H9 (cell line): Measurements from ENCODE around the gene SPATA19. TPM values are rescaled to one million over a fixed set of nuclear protein-coding genes. Genes with fewer than 3 reads are reported as not detected.
A peak's percentile ranks its signal among the peaks of the same experiment; 100 is the strongest.

ENCODE experiments used
- DNase-seq: peaks from one replicate; pipeline ENCODE4 v3.0.0-alpha.2; 2017
- H2AFZ ChIP-seq: one replicate; pipeline ENCODE4 v1.6.1; 2013; ENCODE audit warnings: mild to moderate bottlenecking, low read length, control low read depth, moderate library complexity
- H2AK5ac ChIP-seq: 2 replicates; pipeline ENCODE4 v1.6.1; 2013; ENCODE audit warnings: low read length, control low read depth, mixed read lengths; ENCODE audit not compliant: insufficient read length
- H2BK120ac ChIP-seq: one replicate; pipeline ENCODE4 v1.6.1; 2013; ENCODE audit warnings: low read depth, mild to moderate bottlenecking, low read length, control low read depth, inconsistent platforms; ENCODE audit not compliant: poor library complexity, severe bottlenecking
- H2BK12ac ChIP-seq: 2 replicates; pipeline ENCODE4 v1.6.1; 2013; ENCODE audit warnings: low read length, control low read depth, mixed read lengths, low read depth; ENCODE audit not compliant: insufficient read length
- H2BK15ac ChIP-seq: 2 replicates; pipeline ENCODE4 v1.6.1; 2013; ENCODE audit warnings: low read depth, low read length, control low read depth
- H2BK20ac ChIP-seq: one replicate; pipeline ENCODE4 v1.6.1; 2013; ENCODE audit warnings: low read depth, mild to moderate bottlenecking, low read length, control low read depth, inconsistent platforms; ENCODE audit not compliant: poor library complexity, severe bottlenecking
- H2BK5ac ChIP-seq: 2 replicates; pipeline ENCODE4 v1.6.1; 2013; ENCODE audit warnings: low read length, control low read depth, mixed read lengths; ENCODE audit not compliant: insufficient read length
- H3K14ac ChIP-seq: 2 replicates; pipeline ENCODE4 v1.6.1; 2013; ENCODE audit warnings: low read length, control low read depth; ENCODE audit not compliant: insufficient read depth
- H3K18ac ChIP-seq: 2 replicates; pipeline ENCODE4 v1.6.1; 2013; ENCODE audit warnings: low read depth, mild to moderate bottlenecking, mixed read lengths, low read length, control low read depth; ENCODE audit not compliant: insufficient read length
- H3K23ac ChIP-seq: 2 replicates; pipeline ENCODE4 v1.6.1; 2013; ENCODE audit warnings: low read length, control low read depth, mixed read lengths, low read depth; ENCODE audit not compliant: insufficient read length
- H3K23me2 ChIP-seq: 2 replicates; pipeline ENCODE4 v1.6.1; 2013; ENCODE audit warnings: low read depth, mild to moderate bottlenecking, mixed read lengths, low read length, control low read depth; ENCODE audit not compliant: insufficient read length, poor library complexity, severe bottlenecking
- H3K27ac ChIP-seq: 2 replicates; pipeline ENCODE4 v1.5.1; 2013; ENCODE audit warnings: low read length, control low read depth, mixed read lengths, low read depth; ENCODE audit not compliant: insufficient read length
- H3K27me3 ChIP-seq: 2 replicates; pipeline ENCODE4 v1.6.1; 2013; ENCODE audit warnings: low read length, control low read depth, inconsistent platforms; ENCODE audit not compliant: insufficient read depth
- H3K4ac ChIP-seq: 2 replicates; pipeline ENCODE4 v1.6.1; 2013; ENCODE audit warnings: low read depth, mild to moderate bottlenecking, control low read depth, inconsistent platforms, low read length, moderate library complexity
- H3K4me1 ChIP-seq: 2 replicates; pipeline ENCODE4 v1.6.1; 2013; ENCODE audit warnings: low read length, control low read depth, inconsistent platforms; ENCODE audit not compliant: insufficient read depth
- H3K4me2 ChIP-seq: 2 replicates; pipeline ENCODE4 v1.6.1; 2013; ENCODE audit warnings: low read length, control low read depth, mixed read lengths; ENCODE audit not compliant: insufficient read length, insufficient read depth
- H3K56ac ChIP-seq: 2 replicates; pipeline ENCODE4 v1.6.1; 2013; ENCODE audit warnings: low read depth, mild to moderate bottlenecking, mixed read lengths, low read length, control low read depth; ENCODE audit not compliant: insufficient read length
- H3K79me1 ChIP-seq: 2 replicates; pipeline ENCODE4 v1.6.1; 2013; ENCODE audit warnings: low read depth, mild to moderate bottlenecking, moderate library complexity, low read length, control low read depth, inconsistent platforms; ENCODE audit not compliant: insufficient read depth, poor library complexity, severe bottlenecking
- H3K79me2 ChIP-seq: 2 replicates; pipeline ENCODE4 v1.6.1; 2013; ENCODE audit warnings: low read length, control low read depth, inconsistent platforms; ENCODE audit not compliant: insufficient read depth
- H3K9ac ChIP-seq: 2 replicates; pipeline ENCODE4 v1.6.1; 2013; ENCODE audit warnings: low read length, control low read depth, mixed read lengths; ENCODE audit not compliant: insufficient read length; ENCODE audit errors: extremely low read depth
- H3K9me3 ChIP-seq: one replicate; pipeline ENCODE4 v1.6.1; 2013; ENCODE audit warnings: low read depth, low read length, inconsistent platforms; ENCODE audit not compliant: control insufficient read depth
- H3T11ph ChIP-seq: one replicate; pipeline ENCODE4 v1.6.1; 2013; ENCODE audit warnings: mild to moderate bottlenecking, low read length, control low read depth, inconsistent platforms
- H4K20me1 ChIP-seq: one replicate; pipeline ENCODE4 v1.6.1; 2013; ENCODE audit not compliant: control insufficient read depth, insufficient read length, insufficient read depth
- H4K5ac ChIP-seq: 2 replicates; pipeline ENCODE4 v1.6.1; 2013; ENCODE audit warnings: low read depth, mild to moderate bottlenecking, mixed read lengths, low read length, control low read depth; ENCODE audit not compliant: insufficient read length
- H4K8ac ChIP-seq: replicated peaks from 2 replicates; pipeline ENCODE4 v1.6.1; 2013; ENCODE audit warnings: low read length, control low read depth, mixed read lengths, low read depth; ENCODE audit not compliant: insufficient read length
- H4K91ac ChIP-seq: 2 replicates; pipeline ENCODE4 v1.6.1; 2013; ENCODE audit warnings: low read depth, mild to moderate bottlenecking, moderate library complexity, mixed read lengths, low read length, control low read depth; ENCODE audit not compliant: insufficient read length
- H3K27ac Mint-ChIP-seq, 3 experiments: 2 replicates in 2 of 3; 3 replicates in 1 of 3; pipeline ENCODE4 v1.8.0; 2020 to 2021; ENCODE audit warnings: mixed read lengths in 3 of 3, mild to moderate bottlenecking in 1 of 3, moderate library complexity in 1 of 3
- H3K27me3 Mint-ChIP-seq: 2 replicates; pipeline ENCODE4 v1.8.0; 2021; ENCODE audit warnings: low read depth, mild to moderate bottlenecking, moderate library complexity, mixed read lengths
- H3K36me3 Mint-ChIP-seq, 3 experiments: 2 replicates in 2 of 3; 3 replicates in 1 of 3; pipeline ENCODE4 v1.8.0; 2020 to 2021; ENCODE audit warnings: low read depth in 3 of 3, mixed read lengths in 3 of 3; ENCODE audit not compliant: insufficient read depth in 1 of 3
- H3K4me1 Mint-ChIP-seq, 2 experiments: 2 replicates each; pipeline ENCODE4 v1.8.0; 2020; ENCODE audit warnings: mixed read lengths in 2 of 2
- H3K4me3 Mint-ChIP-seq, 2 experiments: 2 replicates in 1 of 2; 3 replicates in 1 of 2; pipeline ENCODE4 v1.8.0; 2020 to 2021; ENCODE audit warnings: mild to moderate bottlenecking in 2 of 2, mixed read lengths in 2 of 2, moderate library complexity in 1 of 2
- H3K9me3 Mint-ChIP-seq, 2 experiments: 2 replicates in 1 of 2; 3 replicates in 1 of 2; pipeline ENCODE4 v1.8.0; 2020; ENCODE audit warnings: mild to moderate bottlenecking in 2 of 2, mixed read lengths in 2 of 2, moderate library complexity in 1 of 2
- WGBS: extraction: QIAGEN DNeasy Blood & Tissue Kit; methylation state at CpG from one replicate; pipeline ENCODE4 v1.1.7; 2013; ENCODE audit warnings: missing lambda C conversion rate, low lambda C conversion rate, mixed read lengths; ENCODE audit not compliant: insufficient read length; ENCODE audit errors: extremely low coverage; 5-methylcytosine and 5-hydroxymethylcytosine counted together
- total RNA-seq: library from RNA; stranded (reverse); gene quantifications from 2 replicates; pipeline ENCODE4 v1.2.1, GENCODE V29; 2021
- TF ChIP-seq, protein P1 (sequence below): fragments of 200-600 bp; sonication (generic); conservative IDR thresholded peaks from 3 replicates; pipeline ENCODE4 v1.8.0; 2021; ENCODE audit warnings: antibody characterized with exemption, mild to moderate bottlenecking

SPATA19 gene
- total RNA-seq, 1 experiment from 2014 or later = not detected

DNA sequence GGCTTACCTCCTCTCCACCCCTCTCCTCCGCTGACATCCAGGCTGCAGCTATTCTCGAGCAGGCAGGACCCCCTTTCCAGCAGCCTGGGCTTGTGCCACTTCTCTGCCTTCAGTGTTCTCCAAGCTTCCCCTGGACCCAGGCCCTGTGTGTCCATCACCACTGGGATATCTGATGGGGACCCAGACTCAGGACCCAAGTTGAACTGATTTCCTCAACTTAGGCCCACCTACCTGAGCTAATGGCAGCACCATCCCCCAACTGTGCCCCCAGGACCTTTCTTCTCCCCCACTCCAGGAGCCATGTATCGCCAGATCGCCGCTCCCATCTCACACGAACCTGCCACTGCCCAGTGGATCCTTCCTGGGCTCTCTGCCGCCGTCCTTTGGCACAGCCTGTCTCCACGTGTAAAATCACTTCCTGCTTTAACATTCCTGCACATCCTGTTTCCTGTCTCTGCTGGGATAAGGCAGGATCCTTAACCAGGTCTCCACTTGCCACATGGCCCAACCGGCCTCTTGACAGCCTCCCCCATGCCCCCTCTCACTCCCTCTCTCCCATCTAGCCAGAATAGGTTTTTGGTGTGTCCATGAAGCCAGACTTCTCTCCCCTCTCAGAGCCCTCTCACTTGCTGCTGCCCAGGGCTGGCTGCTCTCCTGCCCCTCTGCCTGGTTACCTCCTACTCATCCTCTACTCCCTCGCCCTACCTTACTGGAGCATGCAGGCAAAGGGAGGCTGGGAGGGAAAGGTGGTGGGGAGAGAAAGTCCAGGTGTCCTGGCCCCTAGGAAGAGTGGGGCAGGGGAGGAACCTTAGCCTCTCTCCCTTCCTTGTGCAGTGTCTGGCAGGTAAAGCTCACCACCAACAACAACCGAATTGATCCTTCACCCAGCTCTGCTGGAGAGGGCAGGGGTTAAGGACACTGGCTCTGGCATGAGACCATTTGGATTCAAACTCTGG is 9.4 kb downstream of the SPATA19 start:
- H3K27ac ChIP-seq = no peak overlapping the region
- Mint-ChIP-seq H3K27me3 (peaks cover 16% of the 10 kb centered on the region), H3K4me3 (no peak overlapping the region), H3K9me3 (peaks cover 12 to 16% of the 10 kb centered on the region in 2 experiments), H3K27ac (peak overlapping the region in 2 of 3 experiments; percentile 24 to 39; a peak in 3 of 7 replicates), H3K36me3 (peaks cover 0 to 14% (median 1%) of the 10 kb centered on the region in 3 experiments; a peak in 4 of 7 replicates), H3K4me1 (peaks cover 10 to 13% of the 10 kb centered on the region in 2 experiments)
- H4K91ac ChIP-seq = no peak overlapping the region
- no CpG with 5 or more reads among the region's 12 CpGs for WGBS
- no peak overlapping the region for H4K8ac ChIP-seq
- no peak overlapping the region for H3K56ac ChIP-seq
- DNase-seq = no peak
- no peak overlapping the region for H3K4ac ChIP-seq
- no peak overlapping the region for H2BK120ac ChIP-seq
- no peaks in the 10 kb centered on the region for H4K20me1 ChIP-seq
- H3K23me2 ChIP-seq = no peaks in the 10 kb centered on the region
- TF ChIP-seq, protein P1, sequence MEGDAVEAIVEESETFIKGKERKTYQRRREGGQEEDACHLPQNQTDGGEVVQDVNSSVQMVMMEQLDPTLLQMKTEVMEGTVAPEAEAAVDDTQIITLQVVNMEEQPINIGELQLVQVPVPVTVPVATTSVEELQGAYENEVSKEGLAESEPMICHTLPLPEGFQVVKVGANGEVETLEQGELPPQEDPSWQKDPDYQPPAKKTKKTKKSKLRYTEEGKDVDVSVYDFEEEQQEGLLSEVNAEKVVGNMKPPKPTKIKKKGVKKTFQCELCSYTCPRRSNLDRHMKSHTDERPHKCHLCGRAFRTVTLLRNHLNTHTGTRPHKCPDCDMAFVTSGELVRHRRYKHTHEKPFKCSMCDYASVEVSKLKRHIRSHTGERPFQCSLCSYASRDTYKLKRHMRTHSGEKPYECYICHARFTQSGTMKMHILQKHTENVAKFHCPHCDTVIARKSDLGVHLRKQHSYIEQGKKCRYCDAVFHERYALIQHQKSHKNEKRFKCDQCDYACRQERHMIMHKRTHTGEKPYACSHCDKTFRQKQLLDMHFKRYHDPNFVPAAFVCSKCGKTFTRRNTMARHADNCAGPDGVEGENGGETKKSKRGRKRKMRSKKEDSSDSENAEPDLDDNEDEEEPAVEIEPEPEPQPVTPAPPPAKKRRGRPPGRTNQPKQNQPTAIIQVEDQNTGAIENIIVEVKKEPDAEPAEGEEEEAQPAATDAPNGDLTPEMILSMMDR = no peak
- H2BK12ac ChIP-seq = no peak overlapping the region
- H3K14ac ChIP-seq = no peak overlapping the region; the same call in 1 of the 2 replicates
- no peak overlapping the region for H3K23ac ChIP-seq
- no peak overlapping the region for H3K9ac ChIP-seq
- H2BK5ac ChIP-seq = no peak overlapping the region
- no peak overlapping the region for H3K18ac ChIP-seq
- no peaks in the 10 kb centered on the region for H3K79me2 ChIP-seq
- H2BK15ac ChIP-seq = no peak overlapping the region
- H2BK20ac ChIP-seq = no peak overlapping the region
- H3K9me3 ChIP-seq = no peaks in the 10 kb centered on the region
- H3K4me2 ChIP-seq = no peak overlapping the region
- no peak overlapping the region for H2AK5ac ChIP-seq
- no peak overlapping the region for H2AFZ ChIP-seq
- H4K5ac ChIP-seq = no peak overlapping the region
- H3K79me1 ChIP-seq = no peaks in the 10 kb centered on the region
- no peaks in the 10 kb centered on the region for H3K27me3 ChIP-seq
- no peaks in the 10 kb centered on the region for H3K4me1 ChIP-seq
- H3T11ph ChIP-seq = no peak overlapping the region
